GM12878 (cell line): ENCODE data around the gene PHKG2. TPM values are rescaled to one million over a fixed set of nuclear protein-coding genes. Genes with fewer than 3 reads are reported as not detected.

Source experiments
- ATAC-seq: fragments of 200-7000 bp; cut with Tn5 transposase; 3 replicates; pipeline ENCODE4 v1.9.1; 2020; ENCODE audit warnings: mild to moderate bottlenecking, moderate library complexity
- BruUV-seq: library from RNA; stranded (reverse); fragments of 400-500 nt; replicated peaks from 2 replicates; lab custom pipeline; 2021; lab: Mats Ljungman, UMichigan
- CTCF ChIA-PET: fragments of 300-600 bp; sonication (Branson Sonifier 250); formaldehyde crosslinking; extraction: SDS; loops from one replicate; lab custom pipeline; 2021; ENCODE audit warnings: inconsistent platforms; lab: Yijun Ruan, JAX
- POLR2A ChIA-PET: fragments of 350-600 bp; formaldehyde crosslinking; extraction: SDS; loops from one replicate; lab custom pipeline; 2021; ENCODE audit warnings: inconsistent platforms; lab: Charles Lee
- RAD21 ChIA-PET: fragments of 300-600 bp; sonication (Branson Sonifier 250); formaldehyde crosslinking; loops from one replicate; lab custom pipeline; 2023; ENCODE audit warnings: antibody characterized with exemption; ENCODE audit not compliant: unreplicated experiment; lab: Charles Lee
- SMC1A ChIA-PET: fragments of 300-600 bp; sonication (Branson Sonifier 250); formaldehyde crosslinking; loops from one replicate; lab custom pipeline; 2023; ENCODE audit not compliant: unreplicated experiment, uncharacterized antibody; lab: Charles Lee
- DNase-seq: peaks from one replicate; pipeline ENCODE4 v3.0.0-alpha.2; 2011; ENCODE audit warnings: low read depth, low spot score
- FAIRE-seq: peaks from 3 replicates; lab custom pipeline; 2011; peaks lifted over from hg19 to GRCh38; lab: Jason Lieb, UNC
- H2AFZ ChIP-seq: 2 replicates; pipeline ENCODE4 v1.6.0; 2011; ENCODE audit warnings: low read depth, low read length, control low read depth; ENCODE audit not compliant: control insufficient read depth
- H3K27ac ChIP-seq: 2 replicates; pipeline ENCODE4 v1.5.1; 2011; ENCODE audit warnings: control low read depth; ENCODE audit not compliant: control insufficient read depth, insufficient read depth
- H3K27me3 ChIP-seq, 2 experiments: replicated peaks in 1 of 2; 2 replicates each; pipeline versions ENCODE4 v1.6.0 to v1.6.1; 2011; ENCODE audit warnings: low read length in 1 of 2; ENCODE audit not compliant: control insufficient read depth in 2 of 2, insufficient read depth in 2 of 2
- H3K36me3 ChIP-seq, 2 experiments: 2 replicates each; pipeline ENCODE4 v1.5.1; 2011; ENCODE audit warnings: low read length in 1 of 2; ENCODE audit not compliant: control insufficient read depth in 2 of 2, insufficient read depth in 2 of 2
- H3K4me1 ChIP-seq: 2 replicates; pipeline ENCODE4 v1.6.1; 2011; ENCODE audit warnings: mild to moderate bottlenecking, low read length, moderate library complexity, mixed read lengths; ENCODE audit not compliant: control insufficient read depth, insufficient read depth
- H3K4me2 ChIP-seq: 2 replicates; pipeline ENCODE4 v1.6.0; 2011; ENCODE audit warnings: control low read depth; ENCODE audit not compliant: control insufficient read depth, insufficient read depth
- H3K4me3 ChIP-seq: fragments of 200-600 bp; sonication (generic); 2 replicates; pipeline ENCODE4 v1.5.1; 2016
- H3K79me2 ChIP-seq: 2 replicates; pipeline ENCODE4 v1.6.0; 2011; ENCODE audit warnings: low read length; ENCODE audit not compliant: control insufficient read depth, insufficient read depth
- H3K9ac ChIP-seq: 2 replicates; pipeline ENCODE4 v1.8.0; 2011; ENCODE audit warnings: low read length, control low read depth, mixed read lengths; ENCODE audit not compliant: control insufficient read depth, insufficient read depth
- H3K9me3 ChIP-seq: replicated peaks from 3 replicates; pipeline ENCODE4 v1.5.1; 2011; ENCODE audit warnings: mild to moderate bottlenecking, low read length; ENCODE audit not compliant: control insufficient read depth, insufficient read depth
- H4K20me1 ChIP-seq: 2 replicates; pipeline ENCODE4 v1.6.0; 2011; ENCODE audit not compliant: control insufficient read depth, insufficient read depth
- ASH2L ChIP-seq: fragments of 300-600, 200-600 bp; sonication (generic); IDR thresholded peaks from 2 replicates; pipeline ENCODE4 v1.6.1; 2017; ENCODE audit warnings: low read depth, mild to moderate bottlenecking, borderline replicate concordance
- BCLAF1 ChIP-seq: fragments of 450-650 bp; IDR thresholded peaks from 2 replicates; pipeline ENCODE4 v1.6.1; 2017; ENCODE audit warnings: antibody characterized with exemption, mild to moderate bottlenecking, moderate library complexity
- CBFB ChIP-seq: IDR thresholded peaks from 2 replicates; pipeline ENCODE4 v1.6.1; 2016; ENCODE audit warnings: antibody characterized with exemption, low read depth
- EGR1 ChIP-seq, 2 experiments: IDR thresholded peaks; 1 replicate in 1 of 2; 2 replicates in 1 of 2; pipeline ENCODE4 v1.6.1; 2011 to 2012; ENCODE audit warnings: low read depth in 2 of 2, low read length in 2 of 2, borderline replicate concordance in 1 of 2, mild to moderate bottlenecking in 1 of 2, moderate library complexity in 1 of 2
- GABPA ChIP-seq: IDR thresholded peaks from 2 replicates; pipeline ENCODE4 v1.6.1; 2014; ENCODE audit warnings: antibody characterized with exemption, low read depth, mild to moderate bottlenecking, inconsistent platforms
- IKZF2 ChIP-seq, 2 experiments: fragments of 450-650 bp; IDR thresholded peaks; 2 replicates each; pipeline ENCODE4 v1.6.1; 2017; ENCODE audit warnings: mild to moderate bottlenecking in 2 of 2, moderate library complexity in 2 of 2
- MYC ChIP-seq: IDR thresholded peaks from 2 replicates; pipeline ENCODE4 v1.6.1; 2011; ENCODE audit warnings: mild to moderate bottlenecking, low read length, moderate library complexity, inconsistent platforms; ENCODE audit not compliant: insufficient read depth, insufficient replicate concordance, insufficient read length, severe bottlenecking
- NR2C1 ChIP-seq: fragments of 450-650 bp; IDR thresholded peaks from 2 replicates; pipeline ENCODE4 v1.6.1; 2017; ENCODE audit warnings: antibody characterized with exemption, mild to moderate bottlenecking, moderate library complexity
- RFX5 ChIP-seq: IDR thresholded peaks from 2 replicates; pipeline ENCODE4 v1.6.1; 2011; ENCODE audit warnings: low read depth, low read length, improper control_type of control experiment
- RUNX3 ChIP-seq: IDR thresholded peaks from 2 replicates; pipeline ENCODE4 v1.6.1; 2012; ENCODE audit warnings: low read length, inconsistent platforms
- SIN3A ChIP-seq: IDR thresholded peaks from 2 replicates; pipeline ENCODE4 v1.6.1; 2012; ENCODE audit warnings: low read depth, low read length, improper control_type of control experiment
- SP1 ChIP-seq: IDR thresholded peaks from one replicate; pipeline ENCODE4 v1.6.1; 2011; ENCODE audit warnings: low read depth, low read length
- ZNF274 ChIP-seq: IDR thresholded peaks from one replicate; pipeline ENCODE4 v1.8.0; 2011; ENCODE audit not compliant: insufficient read length, insufficient read depth
- ZSCAN29 ChIP-seq: fragments of 450-650 bp; IDR thresholded peaks from 2 replicates; pipeline ENCODE4 v1.6.1; 2017; ENCODE audit warnings: mild to moderate bottlenecking, moderate library complexity
- WGBS: methylation state at CpG from one replicate; pipeline ENCODE4 v1.1.6; 2016; ENCODE audit warnings: low lambda C conversion rate; ENCODE audit not compliant: insufficient replicate concordance, insufficient coverage; ENCODE audit errors: missing lambda C conversion rate; 5-methylcytosine and 5-hydroxymethylcytosine counted together
- in situ Hi-C: fragments of 300-500 bp; cut with MboI; formaldehyde crosslinking; loops from 9 replicates; pipeline ENCODE4 v1.14.3; 2018; ENCODE audit warnings: mixed read lengths
- intact Hi-C: fragments of 100-400 bp; cut with micrococcal nuclease; formaldehyde crosslinking; loops from one replicate; pipeline ENCODE4 v1.14.2; 2022; ENCODE audit not compliant: unreplicated experiment
- polyA plus RNA-seq, 11 experiments: library from polyadenylated mRNA; depleted of rRNA in 4 of 11; unstranded in 6 of 11; stranded (reverse) in 5 of 11; fragments of >200 nt; fragmentation: Nextera tagmentation in 4 of 11; fragmentation: Illumina TruSeq in 1 of 11; extraction: Ambion mirVana in 4 of 11; extraction: Trizol in 1 of 11; gene quantifications; 1 replicate in 1 of 11; 2 replicates in 10 of 11; pipeline versions ENCODE4 v1.2.1 to v1.2.3, GENCODE V29; 2011 to 2016; ENCODE audit warnings: inconsistent platforms in 2 of 11, missing spikeins in 2 of 11, low read depth in 1 of 11
- total RNA-seq, 4 experiments: library from RNA; depleted of rRNA in 3 of 4; stranded (reverse); fragments of >200 nt in 3 of 4; fragmentation: Illumina TruSeq in 1 of 4; extraction: Trizol in 1 of 4; gene quantifications; 2 replicates each; pipeline versions ENCODE4 v1.2.1 to v1.2.3, GENCODE V29; 2013 to 2021

The PHKG2 gene
- total and polyA plus RNA-seq, 10 of the 15 experiments (the other 5 are each of a cell fraction or from before 2014, with no cell fraction given) = 5.2 to 50.1 (median 37.2) TPM

DNA sequence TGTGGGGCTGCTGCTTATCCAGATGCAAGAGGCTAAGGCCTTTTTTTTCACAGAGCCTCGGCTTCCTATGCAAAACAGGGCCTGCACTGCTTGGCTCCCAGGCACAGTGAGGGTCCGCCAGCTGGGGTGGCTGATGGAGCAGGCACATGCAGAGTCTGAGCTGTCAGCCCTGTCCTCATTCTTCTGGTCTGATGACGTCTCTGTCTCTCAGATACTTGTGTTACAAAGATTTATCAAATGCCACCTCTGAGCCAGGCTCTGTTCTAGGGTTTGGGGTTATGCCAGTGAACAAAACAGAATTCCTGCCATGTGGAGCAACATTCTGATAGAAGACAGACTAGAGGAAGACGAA lies 18.7 kb downstream of the PHKG2 start:
- Histone ChIP-seq H3K36me3 (peaks cover 43 to 45% of the 10 kb centered on the region in 2 experiments; a peak in 3 of 4 replicates), H3K9me3 (no peaks in the 10 kb centered on the region), H3K4me3 (no peak overlapping the region), H3K27ac (no peak overlapping the region), H3K27me3 (no peaks in the 10 kb centered on the region), H3K9ac (no peak overlapping the region), H3K79me2 (peaks cover 15% of the 10 kb centered on the region), H4K20me1 (no peaks in the 10 kb centered on the region), H3K4me2 (no peak overlapping the region), H3K4me1 (peaks cover 6% of the 10 kb centered on the region), H2AFZ (no peak overlapping the region)
- SMC1A ChIA-PET = no interaction called here
- TF ChIP-seq NR2C1 (no peak), ZSCAN29 (no peak)
- no TSS peak for BruUV-seq
- CTCF ChIA-PET = no interaction called here
- in situ Hi-C loops = loop anchor here (25.0 kb wide), 1 partner anchor 1120 kb away; no protein-coding TSS in a partner anchor
- FAIRE-seq (no peak), ATAC-seq (no peak), DNase-seq (no peak)
- 88% methylated on average over 4 of the region's 4 CpGs for WGBS
- POLR2A ChIA-PET = no interaction called here
- intact Hi-C loops = no loop called here
- RAD21 ChIA-PET = no interaction called here

- peaks cover 7% of the 10 kb centered on the region for H3K79me2 ChIP-seq
- no peak overlapping the region for H3K4me3 ChIP-seq
- in situ Hi-C loops = loop anchor here (25.0 kb wide), 1 partner anchor 1119 kb away; no protein-coding TSS in a partner anchor
- no peaks in the 10 kb centered on the region for H3K9me3 ChIP-seq
- no peaks in the 10 kb centered on the region for H4K20me1 ChIP-seq
- H3K36me3 ChIP-seq = peaks cover 45 to 47% of the 10 kb centered on the region in 2 experiments; a peak in 3 of 4 replicates
- H2AFZ ChIP-seq = no peak overlapping the region
- WGBS = 76% methylated on average over 18 of the region's 18 CpGs
- H3K27ac ChIP-seq = no peak overlapping the region
- BruUV-seq = no TSS peak
- no peak overlapping the region for H3K9ac ChIP-seq
- H3K4me2 ChIP-seq = no peak overlapping the region
- no peaks in the 10 kb centered on the region for H3K27me3 ChIP-seq
- FAIRE-seq (no peak), ATAC-seq (peak; percentile 74)
- TF ChIP-seq RFX5 (no peak), GABPA (no peak), SIN3A (no peak), ZNF274 (no peak), NR2C1 (no peak), EGR1 (IDR thresholded peaks at IDR 0.05; ENCODE audit: borderline replicate concordance in 1 of 2, low read depth in 2 of 2, low read length in 2 of 2) (no peak), BCLAF1 (no peak), ASH2L (no peak), RUNX3 (peak; percentile 82), CBFB (0 out of 2 replicates have a peak, but pooled peaks have one; percentile 50), MYC (no peak), IKZF2 (IDR thresholded peaks at IDR 0.05) (no peak), SP1 (no peak)
- TF ChIP-seq, all 136 proteins: peak for 2
- peaks cover 6% of the 10 kb centered on the region for H3K4me1 ChIP-seq
- RAD21 ChIA-PET = no interaction called here
- DNase-seq = no peak
- SMC1A ChIA-PET = no interaction called here
- CTCF ChIA-PET = interaction anchor here (3.6 kb wide), 1 partner anchor 47 kb away, joined by 13 read pairs; no protein-coding TSS in a partner anchor
- intact Hi-C loops = no loop called here
- POLR2A ChIA-PET = interaction anchor here (0.5 kb wide), 1 partner anchor 283 kb away, joined by 3 read pairs; no protein-coding TSS in a partner anchor
These were observed 19.7 kb downstream of the PHKG2 start for GRCh38 chr16:30767767-30768465.
